GM10248 (cell line): ENCODE measurements around the gene TMEM212.

ENCODE experiments used
- CTCF ChIA-PET: fragments of 300-600 bp; sonication (Branson Sonifier 250); formaldehyde crosslinking; extraction: SDS; loops from one replicate; lab custom pipeline; 2021; ENCODE audit warnings: antibody characterized with exemption; lab: Yijun Ruan, JAX
- POLR2A ChIA-PET: fragments of 350-650 bp; sonication (Branson Sonifier 250); formaldehyde crosslinking; extraction: SDS; loops from one replicate; lab custom pipeline; 2020; ENCODE audit warnings: antibody characterized with exemption; lab: Yijun Ruan, JAX
- DNase-seq: peaks from one replicate; pipeline ENCODE4 v3.0.0; 2012; ENCODE audit errors: extremely low spot score
- TF ChIP-seq, protein P1 (sequence below): IDR thresholded peaks from 2 replicates; pipeline ENCODE4 v1.5.1; 2012; ENCODE audit warnings: mild to moderate bottlenecking, low read depth; ENCODE audit errors: extremely low read depth, missing control alignments, control extremely low read depth

The TMEM212 gene

DNA sequence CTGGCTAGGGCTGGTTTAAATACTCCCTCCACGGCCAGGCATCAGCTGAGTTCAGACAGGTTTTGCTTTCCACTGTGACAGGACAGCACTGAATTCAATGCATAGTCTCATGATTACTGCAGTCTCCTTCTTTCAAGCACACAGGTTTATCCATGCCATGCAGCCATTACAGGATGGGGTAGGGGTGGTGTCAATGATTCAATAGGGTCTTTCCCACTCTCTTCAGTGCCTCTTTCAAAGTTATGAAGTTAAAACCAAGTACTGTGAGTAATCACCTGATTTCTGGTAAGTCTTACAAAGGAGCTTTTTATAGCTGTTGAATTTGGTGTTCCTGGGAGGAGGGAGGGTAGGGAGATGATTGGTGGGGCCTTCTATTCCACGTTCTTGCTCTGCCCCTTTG lies 47.2 kb downstream of the TMEM212 start:
- TF ChIP-seq, protein P1, sequence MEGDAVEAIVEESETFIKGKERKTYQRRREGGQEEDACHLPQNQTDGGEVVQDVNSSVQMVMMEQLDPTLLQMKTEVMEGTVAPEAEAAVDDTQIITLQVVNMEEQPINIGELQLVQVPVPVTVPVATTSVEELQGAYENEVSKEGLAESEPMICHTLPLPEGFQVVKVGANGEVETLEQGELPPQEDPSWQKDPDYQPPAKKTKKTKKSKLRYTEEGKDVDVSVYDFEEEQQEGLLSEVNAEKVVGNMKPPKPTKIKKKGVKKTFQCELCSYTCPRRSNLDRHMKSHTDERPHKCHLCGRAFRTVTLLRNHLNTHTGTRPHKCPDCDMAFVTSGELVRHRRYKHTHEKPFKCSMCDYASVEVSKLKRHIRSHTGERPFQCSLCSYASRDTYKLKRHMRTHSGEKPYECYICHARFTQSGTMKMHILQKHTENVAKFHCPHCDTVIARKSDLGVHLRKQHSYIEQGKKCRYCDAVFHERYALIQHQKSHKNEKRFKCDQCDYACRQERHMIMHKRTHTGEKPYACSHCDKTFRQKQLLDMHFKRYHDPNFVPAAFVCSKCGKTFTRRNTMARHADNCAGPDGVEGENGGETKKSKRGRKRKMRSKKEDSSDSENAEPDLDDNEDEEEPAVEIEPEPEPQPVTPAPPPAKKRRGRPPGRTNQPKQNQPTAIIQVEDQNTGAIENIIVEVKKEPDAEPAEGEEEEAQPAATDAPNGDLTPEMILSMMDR = no peak
- no peak for DNase-seq
- POLR2A ChIA-PET = no interaction called here
- CTCF ChIA-PET = interaction anchor here (1.7 kb wide), 1 partner anchor 161 kb away, joined by 3 read pairs; no protein-coding TSS in a partner anchor

DNA sequence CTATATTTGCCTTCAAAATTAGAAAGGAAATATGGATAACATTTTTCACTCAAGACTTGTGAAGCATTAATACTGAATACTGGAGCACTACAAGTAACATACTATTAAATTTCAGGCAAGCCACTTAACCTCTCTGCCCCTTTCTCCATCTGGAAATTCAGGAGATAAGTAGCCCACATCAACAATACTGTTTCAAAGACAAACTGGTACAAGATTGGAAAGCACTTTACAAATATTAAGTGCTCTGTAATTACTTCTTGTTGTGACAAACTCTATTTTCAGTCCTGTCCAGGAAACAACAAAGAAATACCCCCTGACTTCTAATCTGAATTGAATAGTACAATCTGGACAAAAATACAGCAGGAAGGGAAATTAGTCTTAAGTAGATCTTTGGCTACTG lies 49.3 kb downstream of the TMEM212 start:
- DNase-seq = no peak
- POLR2A ChIA-PET = no interaction called here
- TF ChIP-seq, protein P1 = no peak
- CTCF ChIA-PET = interaction anchor here (1.3 to 1.7 kb wide), 2 partner anchors 29 to 159 kb away, joined by 3 read pairs; no protein-coding TSS in a partner anchor

DNA sequence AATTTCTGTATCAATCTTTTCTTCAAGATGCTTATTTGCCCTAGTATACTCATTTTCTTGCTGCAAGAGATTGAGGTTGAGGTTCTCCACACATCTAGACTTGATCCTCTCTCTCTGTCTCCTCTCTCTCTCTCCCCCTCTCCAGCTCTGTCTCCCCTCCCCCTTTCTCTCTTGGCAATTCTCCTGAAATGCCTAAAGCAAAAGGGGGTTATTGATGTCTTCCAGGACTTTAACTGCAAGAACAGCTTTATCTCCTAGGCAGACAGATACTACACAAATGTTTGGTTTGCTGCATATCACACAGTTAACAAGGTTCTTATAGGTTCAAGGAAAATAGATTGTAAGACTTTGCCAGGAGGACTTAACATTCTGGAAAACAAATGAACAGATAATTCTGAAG lies 52.1 kb downstream of the TMEM212 start:
- TF ChIP-seq, protein P1 = no peak
- CTCF ChIA-PET = interaction anchor here (1.1 kb wide), 1 partner anchor 14 kb away, joined by 3 read pairs; no protein-coding TSS in a partner anchor
- DNase-seq = no peak
- POLR2A ChIA-PET = no interaction called here

DNA sequence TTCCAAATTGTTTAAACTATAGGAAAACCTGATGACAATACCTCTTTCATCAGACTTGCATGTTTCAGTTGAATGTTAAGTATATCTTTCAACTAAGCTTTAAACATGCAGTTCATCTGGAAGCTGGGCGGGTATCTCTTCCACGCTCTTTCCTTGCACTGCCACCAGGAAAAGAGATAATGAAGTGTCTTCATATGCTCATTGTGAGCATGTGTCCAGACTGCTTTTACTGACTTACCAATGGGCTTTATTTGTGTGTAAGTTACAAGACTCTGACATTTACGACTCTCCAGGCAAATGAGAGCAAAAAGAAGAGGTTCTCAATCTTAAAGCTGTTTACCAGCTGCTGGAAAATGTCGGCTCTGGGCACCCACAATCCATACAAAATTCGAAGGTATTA lies 52.8 kb downstream of the TMEM212 start:
- POLR2A ChIA-PET = no interaction called here
- CTCF ChIA-PET = interaction anchor here (1.1 kb wide), 1 partner anchor 15 kb away, joined by 3 read pairs; no protein-coding TSS in a partner anchor

DNA sequence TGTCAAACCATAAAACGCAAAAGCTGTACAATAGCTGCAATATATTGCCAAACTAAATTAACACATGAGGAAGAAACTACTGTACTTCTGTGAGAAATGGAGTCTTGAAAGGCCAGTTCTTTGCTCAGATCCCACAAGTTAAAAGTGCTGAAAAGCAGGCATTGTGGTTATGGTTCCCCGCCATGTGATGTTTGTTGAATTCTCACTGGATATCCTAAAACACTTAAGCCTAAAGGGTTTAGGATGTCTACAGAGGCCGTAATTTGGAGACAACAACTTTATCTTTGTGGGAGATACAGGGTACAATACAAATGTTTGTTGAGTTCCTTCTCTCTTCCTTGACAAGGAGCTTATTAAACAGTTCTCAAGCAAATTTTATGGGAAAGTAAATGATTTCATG lies 53.2 kb downstream of the TMEM212 start:
- DNase-seq = no peak
- CTCF ChIA-PET = no interaction called here
- TF ChIP-seq, protein P1 = no peak
- POLR2A ChIA-PET = no interaction called here

More for the DNA sequence above, 52.8 kb downstream of the TMEM212 start:
- TF ChIP-seq, protein P1 = no peak
- DNase-seq = no peak

DNA sequence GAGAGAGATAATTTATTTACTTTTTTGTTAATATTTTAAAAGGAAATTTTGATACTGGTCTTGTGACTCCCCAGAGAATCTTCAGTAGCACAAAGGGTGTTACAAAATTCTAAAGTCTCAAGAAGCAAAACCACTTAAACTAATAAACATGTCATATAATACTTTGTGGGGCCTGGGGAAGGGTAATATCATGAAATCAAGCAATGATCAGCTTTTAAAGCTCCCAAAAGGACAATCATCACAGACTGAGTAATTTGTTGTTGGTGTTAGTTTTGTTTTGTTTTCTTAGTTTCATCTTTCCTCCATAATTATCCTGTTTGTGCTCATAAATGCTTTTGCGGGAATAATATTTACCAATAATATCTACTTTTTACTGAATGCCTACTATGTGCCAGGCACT lies 55.0 kb downstream of the TMEM212 start:
- TF ChIP-seq, protein P1 = no peak
- CTCF ChIA-PET = no interaction called here
- DNase-seq = no peak
- POLR2A ChIA-PET = no interaction called here

DNA sequence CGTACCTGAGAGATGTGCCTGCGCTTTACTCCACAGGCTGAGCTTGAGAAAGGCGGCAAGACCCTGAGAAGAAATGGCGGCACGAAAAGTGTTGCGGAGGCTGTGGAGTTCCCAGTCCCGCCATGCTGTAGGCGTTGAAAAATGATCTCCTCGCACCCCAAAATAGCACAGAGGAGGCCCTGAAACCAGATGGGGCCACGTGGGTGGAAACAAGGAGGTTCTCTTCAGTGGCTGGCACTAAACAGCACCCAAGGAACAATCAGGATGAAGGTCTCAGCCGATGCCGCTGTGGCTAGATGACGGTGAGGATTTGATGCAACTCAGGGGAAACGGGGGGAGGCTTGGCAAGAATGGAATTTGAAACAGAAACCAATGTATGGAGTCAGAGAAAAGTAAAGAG lies 57.3 kb downstream of the TMEM212 start:
- ChIA-PET POLR2A (no interaction called here), CTCF (no interaction called here)
- no peak for DNase-seq
- TF ChIP-seq, protein P1 = no peak
